Measurements from ENCODE around the gene ASPHD2.

The ASPHD2 gene

GRCh38 chr22:26479043-26479791, 50.2 kb downstream of the ASPHD2 start:
- DNase-seq, result no peak

GRCh38 chr22:26479792-26480610, 50.9 kb downstream of the ASPHD2 start:
- DNase-seq, result no peak

GRCh38 chr22:26480611-26480932, 51.5 kb downstream of the ASPHD2 start:
- DNase-seq, result no peak

DNA sequence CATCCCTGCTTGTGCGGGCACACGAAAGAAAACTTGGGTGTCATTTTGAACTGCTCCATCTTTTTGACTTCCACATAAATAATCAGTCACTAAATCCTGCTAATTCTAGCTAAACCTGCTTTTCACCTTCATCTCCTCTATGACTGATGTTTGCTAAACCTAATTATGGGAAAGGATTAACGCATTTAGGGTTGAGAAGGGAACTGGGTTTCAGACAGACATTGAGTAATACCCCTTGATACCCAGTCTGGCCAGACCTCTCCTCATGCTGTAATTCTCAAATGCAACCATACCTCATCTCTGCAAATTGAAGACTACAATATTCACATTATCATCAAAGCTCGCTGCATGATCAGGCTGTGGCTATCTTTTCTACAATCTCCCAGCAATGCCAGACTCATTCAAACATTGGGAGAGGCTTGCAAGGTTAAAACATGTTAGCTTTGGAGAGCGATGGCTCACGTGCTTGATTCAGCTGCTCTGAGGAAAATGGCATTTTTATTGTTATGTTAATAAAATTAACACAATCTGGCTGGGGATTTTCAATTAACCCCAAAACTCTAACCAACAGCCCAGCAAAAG, 52.1 kb downstream of the ASPHD2 start:
- DNase-seq, result no peak

DNA sequence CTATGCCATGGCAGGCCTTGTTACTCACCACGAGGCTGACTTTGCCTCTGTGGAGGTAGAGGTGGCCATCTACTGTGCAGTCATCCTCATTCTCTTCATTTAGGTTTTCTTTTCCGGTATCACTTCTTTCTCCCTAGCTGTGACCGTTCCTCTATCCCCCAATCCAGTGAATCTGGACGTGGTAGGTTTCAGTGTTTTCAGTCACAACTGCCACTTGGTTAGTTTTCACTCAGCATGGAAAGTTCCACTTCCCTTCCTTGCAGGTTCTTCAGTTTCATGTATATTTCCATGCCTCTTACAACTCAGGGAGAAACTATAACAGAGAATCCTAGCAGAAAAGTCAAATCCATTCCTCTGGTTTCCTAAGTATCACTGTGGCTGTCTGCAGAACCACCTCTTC, 52.6 kb downstream of the ASPHD2 start:
- DNase-seq, result no peak

DNA sequence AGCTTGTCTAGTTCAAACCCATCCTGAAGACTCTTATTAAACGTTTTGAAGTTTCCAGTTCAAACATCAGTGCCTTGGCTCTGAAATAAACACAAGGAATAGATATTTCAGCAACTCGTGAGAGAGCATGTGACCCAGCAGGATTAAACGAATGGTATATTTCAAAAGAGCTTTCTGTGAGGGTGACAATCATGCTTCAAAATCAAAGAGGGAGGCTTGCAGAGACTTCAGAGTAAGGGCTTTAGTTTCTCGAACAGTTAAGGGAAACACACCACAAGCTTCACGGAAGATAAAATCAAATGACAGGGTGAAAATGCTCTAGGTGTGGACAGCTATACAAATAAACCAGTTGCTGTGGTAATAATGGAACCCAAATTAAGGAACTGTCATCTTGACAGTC, 53.1 kb downstream of the ASPHD2 start:
- DNase-seq, result no peak

DNA sequence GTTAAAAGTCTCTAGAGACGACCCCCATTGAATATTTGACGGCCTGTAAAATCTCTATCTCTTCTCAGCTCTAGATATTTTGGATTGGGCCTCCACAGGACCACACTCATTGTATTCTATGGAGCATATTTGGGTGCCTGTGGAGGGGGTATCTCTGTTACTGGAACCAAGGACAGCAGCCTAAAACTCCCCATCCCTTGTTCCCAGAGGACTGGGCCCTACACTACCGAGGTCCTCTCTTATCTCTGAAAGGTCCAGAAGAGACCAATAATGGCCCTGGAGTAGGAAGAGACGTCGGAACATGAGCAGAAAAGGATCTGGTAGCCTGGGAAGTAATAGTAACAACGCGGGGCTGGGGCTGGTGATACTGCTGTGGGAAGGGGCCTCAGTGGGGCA, 54.0 kb downstream of the ASPHD2 start:
- DNase-seq, result no peak

GRCh38 chr22:26483439-26484359, 54.6 kb downstream of the ASPHD2 start, which contains the start of the genes HPS4 and SRRD:
HPS4 (minus strand) TSS chr22:26483783; CDS start chr22:26481762, 2,021 bp downstream.
SRRD (plus strand) TSS chr22:26483877; CDS start chr22:26483891, 14 bp downstream.
- peak; percentile 88 for DNase-seq

DNA sequence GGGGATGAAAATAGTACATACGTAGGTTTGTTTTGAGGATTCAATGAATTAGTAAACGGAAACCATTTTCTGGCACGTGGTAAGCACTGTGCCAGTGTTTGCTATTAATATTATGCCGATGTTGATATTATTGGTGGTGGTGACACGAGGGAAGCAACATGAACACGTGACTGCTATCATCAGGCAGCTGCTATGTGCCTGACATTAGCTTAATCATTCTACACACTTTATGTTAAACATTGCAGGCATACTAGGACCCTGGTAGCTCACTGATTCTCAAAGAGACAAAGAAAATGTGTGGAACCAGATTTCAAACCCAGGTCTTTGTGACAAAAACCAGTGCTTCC, 55.3 kb downstream of the ASPHD2 start:
- DNase-seq, result no peak

DNA sequence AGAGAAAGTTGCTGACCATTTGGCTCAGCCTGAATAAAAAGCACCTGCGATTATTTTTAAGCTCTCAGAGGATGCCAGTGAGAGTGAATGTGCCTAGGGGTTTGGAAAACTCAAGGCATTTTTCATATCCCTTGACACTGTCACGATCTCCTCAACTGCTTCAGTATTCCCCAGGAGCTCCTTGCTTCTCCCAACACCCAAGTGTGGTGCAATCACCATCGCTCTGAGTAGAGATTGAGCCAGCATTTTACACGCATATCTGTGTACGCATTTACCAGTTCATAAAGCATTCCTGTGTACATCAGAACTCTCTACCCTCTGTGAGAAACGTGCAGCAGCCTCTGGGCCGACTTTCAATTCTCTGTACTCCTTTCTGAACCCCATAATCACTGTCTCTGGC, 56.0 kb downstream of the ASPHD2 start:
- no peak for DNase-seq

DNA sequence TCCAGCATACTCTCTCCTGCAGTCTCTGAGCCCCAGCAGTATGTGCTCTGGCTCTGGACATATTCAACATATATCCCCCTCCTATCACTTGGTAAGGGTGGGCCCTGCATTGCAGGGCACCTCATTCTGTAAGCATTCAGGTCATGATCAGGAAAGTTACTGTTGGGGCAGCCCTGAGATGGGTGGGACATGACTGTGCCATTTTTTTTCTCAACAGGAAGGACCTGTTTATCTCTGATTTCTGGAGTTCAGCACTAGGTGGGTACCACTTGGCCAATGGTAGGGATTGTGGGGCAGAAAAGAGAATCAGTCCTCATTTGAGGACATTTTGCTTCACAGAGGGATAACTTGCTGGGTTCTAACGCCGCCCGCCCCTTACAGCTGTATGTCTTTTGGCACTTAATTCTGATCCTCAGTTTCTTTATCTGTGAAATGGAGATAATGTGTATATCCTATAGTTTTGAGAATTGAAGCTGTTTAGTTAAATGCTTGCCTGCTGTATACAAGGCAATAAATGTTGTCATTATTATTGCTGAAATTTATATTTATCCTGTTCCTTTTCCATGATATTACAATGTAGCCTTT, 56.8 kb downstream of the ASPHD2 start:
- no peak for DNase-seq

DNA sequence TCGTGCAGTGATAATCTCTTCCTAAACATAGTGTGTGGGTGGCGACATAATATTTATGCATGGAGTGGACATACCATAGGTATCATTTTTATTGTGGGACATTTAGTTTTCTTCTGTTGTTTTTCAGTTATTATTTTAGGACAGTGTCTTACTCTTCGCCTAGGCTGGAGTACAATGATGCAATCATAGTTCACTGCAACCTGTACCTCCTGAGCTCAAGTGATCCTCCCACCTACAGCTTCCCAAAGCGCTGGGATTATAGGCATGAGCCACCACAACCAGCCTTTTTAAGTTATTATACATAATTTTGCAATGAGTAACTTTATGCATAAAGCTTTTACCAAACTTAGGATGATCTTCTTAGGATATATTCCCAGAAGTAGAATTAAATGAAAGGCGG, 57.3 kb downstream of the ASPHD2 start:
- no peak for DNase-seq

DNA sequence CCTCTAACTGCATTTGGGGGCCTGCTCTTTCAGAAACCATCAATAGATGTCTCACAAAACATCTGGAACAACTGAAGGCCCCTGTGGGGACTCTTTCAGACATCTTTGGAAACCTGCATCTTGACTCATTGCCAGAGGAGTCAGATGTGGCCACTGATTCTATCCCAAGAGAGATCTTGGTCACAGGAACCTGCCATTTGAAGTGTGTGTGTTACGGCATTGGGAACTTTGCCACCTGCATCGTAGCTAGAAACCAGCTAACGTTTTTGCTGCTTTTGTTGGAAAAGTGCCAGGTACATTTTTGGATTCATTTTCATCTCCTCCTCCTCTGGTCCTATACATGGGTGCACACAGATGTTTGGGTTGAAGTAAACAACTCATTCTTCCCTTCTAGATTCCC, 58.9 kb downstream of the ASPHD2 start:
- DNase-seq, result no peak

GRCh38 chr22:26489447-26490036, 60.5 kb downstream of the ASPHD2 start:
- no peak for DNase-seq

- no peak for DNase-seq
Observed at GRCh38 chr22:26492220-26492619, 63.2 kb downstream of the ASPHD2 start.

GRCh38 chr22:26494506-26494905, 65.4 kb downstream of the ASPHD2 start:
- DNase-seq, result no peak

All from fibroblast of skin of right quadriceps (primary cell).